ENCODE results near the gene REEP1.
"Not testable (repeated sequence)": the region's sequence is repeated elsewhere in the genome, so short reads cannot be mapped to it uniquely, and the experiment has no call there.

REEP1 gene

GRCh38 chr2:86241611-86242010, 95.8 kb downstream of the REEP1 start:
- no peak for FAIRE-seq

- no peak for FAIRE-seq
Measured at GRCh38 chr2:86240251-86240650, 97.2 kb downstream of the REEP1 start.

- no peak for FAIRE-seq
Measured at GRCh38 chr2:86239745-86240144, 97.7 kb downstream of the REEP1 start.

GRCh38 chr2:86239326-86239725, 98.1 kb downstream of the REEP1 start:
- FAIRE-seq = no peak

- no peak for FAIRE-seq
Measured at GRCh38 chr2:86238354-86238753, 99.1 kb downstream of the REEP1 start.

- FAIRE-seq = no peak
Measured at GRCh38 chr2:86237172-86237571, 100.3 kb downstream of the REEP1 start.

- FAIRE-seq = no peak
Measured at GRCh38 chr2:86235196-86235980, 102.0 kb downstream of the REEP1 start.

- no peak for FAIRE-seq
Measured at GRCh38 chr2:86234563-86235131, 102.8 kb downstream of the REEP1 start.

- FAIRE-seq = no peak
Measured at GRCh38 chr2:86233436-86233835, 104.0 kb downstream of the REEP1 start.

GRCh38 chr2:86232910-86233309, 104.5 kb downstream of the REEP1 start:
- no peak for FAIRE-seq

GRCh38 chr2:86232373-86232784, 105.0 kb downstream of the REEP1 start:
- FAIRE-seq = no peak

GRCh38 chr2:86231680-86232372, 105.6 kb downstream of the REEP1 start:
- FAIRE-seq = no peak

GRCh38 chr2:86230961-86231360, 106.5 kb downstream of the REEP1 start:
- no peak for FAIRE-seq

- FAIRE-seq = no peak
Measured at GRCh38 chr2:86229221-86229620, 108.2 kb downstream of the REEP1 start.

GRCh38 chr2:86228574-86228973, 108.9 kb downstream of the REEP1 start:
- not testable (repeated sequence) for FAIRE-seq

GRCh38 chr2:86227685-86228084, 109.7 kb downstream of the REEP1 start:
- FAIRE-seq = no peak

- no peak for FAIRE-seq
Measured at GRCh38 chr2:86226636-86227520, 110.5 kb downstream of the REEP1 start.

GRCh38 chr2:86226070-86226469, 111.4 kb downstream of the REEP1 start:
- FAIRE-seq = no peak

GRCh38 chr2:86225581-86225980, 111.8 kb downstream of the REEP1 start:
- FAIRE-seq = no peak

- no peak for FAIRE-seq
Measured at GRCh38 chr2:86224645-86225355, 112.6 kb downstream of the REEP1 start.

GRCh38 chr2:86223927-86224560, 113.4 kb downstream of the REEP1 start:
- no peak for FAIRE-seq

Data from islet of Langerhans (tissue), 1 donor.